Measurements from ENCODE around the gene FAM78B. TPM values are rescaled to one million over a fixed set of nuclear protein-coding genes. Genes with fewer than 3 reads are reported as not detected.

The FAM78B gene
- polyA plus RNA-seq (2013, experiment 1 of 2; ENCODE audit: insufficient read length): 0.58 TPM
- polyA plus RNA-seq (2013, experiment 2 of 2; ENCODE audit: insufficient read length): 0.63 TPM

GRCh38 chr1:166166698-166167571 lies at the start of gene FAM78B:
Gene FAM78B, minus strand, starts transcription at chr1:166167001. Its CDS starts 753 bp downstream, at chr1:166166248.
- DNase-seq: peak; percentile 77

GRCh38 chr1:166202546-166202945 lies 35.7 kb upstream of the FAM78B start:
- no peak for DNase-seq

- DNase-seq: no peak
These were observed 33.9 kb upstream of the FAM78B start for GRCh38 chr1:166200743-166201142.

GRCh38 chr1:166197597-166197996 lies 30.8 kb upstream of the FAM78B start:
- DNase-seq: no peak

GRCh38 chr1:166197141-166197540 lies 30.3 kb upstream of the FAM78B start:
- DNase-seq: no peak

- no peak for DNase-seq
These were observed 26.4 kb upstream of the FAM78B start for GRCh38 chr1:166193057-166193698.

GRCh38 chr1:166190400-166190799 lies 23.6 kb upstream of the FAM78B start:
- DNase-seq: no peak

- DNase-seq: no peak
These were observed 22.3 kb upstream of the FAM78B start for GRCh38 chr1:166189126-166189525.

GRCh38 chr1:166185526-166185925 lies 18.7 kb upstream of the FAM78B start:
- DNase-seq: no peak

- peak; percentile 48 for DNase-seq
These were observed 18.1 kb upstream of the FAM78B start for GRCh38 chr1:166184897-166185296.

- DNase-seq: no peak
These were observed 17.2 kb upstream of the FAM78B start for GRCh38 chr1:166184012-166184411.

- DNase-seq: no peak
These were observed 15.5 kb upstream of the FAM78B start for GRCh38 chr1:166182281-166182680.

- DNase-seq: no peak
These were observed 9.6 kb upstream of the FAM78B start for GRCh38 chr1:166176416-166176815.

GRCh38 chr1:166175032-166175431 lies 8.2 kb upstream of the FAM78B start:
- no peak for DNase-seq

- peak; percentile 13 for DNase-seq
These were observed 7.3 kb upstream of the FAM78B start for GRCh38 chr1:166174108-166174507.

GRCh38 chr1:166172106-166172505 lies 5.3 kb upstream of the FAM78B start:
- no peak for DNase-seq

- no peak for DNase-seq
These were observed 3.9 kb upstream of the FAM78B start for GRCh38 chr1:166170726-166171125.

- no peak for DNase-seq
These were observed 3.3 kb upstream of the FAM78B start for GRCh38 chr1:166170075-166170474.

- no peak for DNase-seq
These were observed 2.4 kb upstream of the FAM78B start for GRCh38 chr1:166169182-166169581.

- no peak for DNase-seq
These were observed 748 bp upstream of the FAM78B start for GRCh38 chr1:166167572-166167925.

GRCh38 chr1:166166329-166166697 lies 488 bp downstream of the FAM78B start:
- no peak for DNase-seq

GRCh38 chr1:166165661-166166328 lies 1.0 kb downstream of the FAM78B start:
- no peak for DNase-seq

- peak; percentile 49 for DNase-seq
These were observed 1.7 kb downstream of the FAM78B start for GRCh38 chr1:166164995-166165660.
